ENCODE results near the gene ADGRV1. TPM values are rescaled to one million over a fixed set of nuclear protein-coding genes. Genes with fewer than 3 reads are reported as not detected.

ADGRV1 gene
- polyA plus RNA-seq, 3 donors: 0.18 to 0.33 TPM; not detected in 1

- H3K4me1 Mint-ChIP-seq: no peaks in the 10 kb centered on the region
- no CpG with 5 or more reads among the region's 6 CpGs for WGBS (ENCODE audit: insufficient coverage)
These were observed 69.9 kb downstream of the ADGRV1 start for GRCh38 chr5:90628492-90628891.

DNA sequence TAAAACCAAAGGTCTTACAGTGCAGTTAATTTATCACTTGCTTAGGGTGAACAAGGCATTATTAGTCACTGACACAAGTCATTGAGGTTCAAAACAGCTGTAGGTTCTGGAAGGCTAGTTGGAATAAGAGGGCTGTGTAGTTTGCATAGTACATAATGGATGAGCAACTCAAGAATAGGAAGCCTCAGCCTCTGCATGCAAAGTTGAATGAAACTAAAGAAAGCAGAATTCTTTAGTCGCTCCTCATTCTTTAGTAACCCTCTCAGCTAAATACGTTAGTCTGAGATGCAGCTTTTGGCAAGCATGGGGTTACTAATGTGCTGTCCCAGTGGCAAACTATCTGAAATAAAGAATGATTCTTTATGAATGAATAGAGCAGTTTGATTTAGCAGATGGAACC lies 74.2 kb downstream of the ADGRV1 start:
- no peaks in the 10 kb centered on the region for H3K4me1 Mint-ChIP-seq
- Histone ChIP-seq H3K9me3 (replicated peaks in 1 of 2; ENCODE audit: control insufficient read depth in 1 of 2, insufficient read depth in 1 of 2, low read length in 2 of 2) (no peaks in the 10 kb centered on the region), H3K27me3 (ENCODE audit: control insufficient read depth in 2 of 2, insufficient read depth in 2 of 2, low read length in 2 of 2) (no peaks in the 10 kb centered on the region), H3K4me3 (replicated peaks in 1 of 3; ENCODE audit: low read depth in 2 of 3, low read length in 3 of 3) (no peak overlapping the region), H3K4me2 (replicated peaks; ENCODE audit: extremely low read depth, low read length, poor library complexity, severe bottlenecking) (no peak overlapping the region), H4K20me1 (ENCODE audit: insufficient read depth, low read length) (no peaks in the 10 kb centered on the region), H3K9ac (ENCODE audit: insufficient read depth, low read length, poor library complexity, severe bottlenecking) (no peak overlapping the region), H3K79me2 (ENCODE audit: insufficient read depth, low read length) (no peaks in the 10 kb centered on the region), H3K36me3 (replicated peaks in 1 of 2; ENCODE audit: control insufficient read depth in 1 of 2, insufficient read depth in 2 of 2, low read length in 2 of 2) (no peaks in the 10 kb centered on the region), H2AFZ (ENCODE audit: insufficient read depth, low read depth, low read length, poor library complexity, severe bottlenecking) (no peak overlapping the region), H3K27ac (ENCODE audit: low read depth in 1 of 2, low read length in 2 of 2) (no peak overlapping the region), H3K4me1 (ENCODE audit: control insufficient read depth in 1 of 2, insufficient read depth in 2 of 2, low read length in 2 of 2) (no peaks in the 10 kb centered on the region)
- H3K36me3 Mint-ChIP-seq: no peaks in the 10 kb centered on the region
- intact Hi-C loops (cut with micrococcal nuclease): no loop called here
- H3K4me3 Mint-ChIP-seq: no peak overlapping the region
- H3K27me3 Mint-ChIP-seq (ENCODE audit: low read depth in 3 of 3): no peaks in the 10 kb centered on the region
- no peak for DNase-seq
- H3K27ac Mint-ChIP-seq: no peak overlapping the region
- H3K9me3 Mint-ChIP-seq: no peaks in the 10 kb centered on the region
- WGBS (ENCODE audit: insufficient coverage): no CpG with 5 or more reads among the region's 2 CpGs
- TF ChIP-seq, protein P1, sequence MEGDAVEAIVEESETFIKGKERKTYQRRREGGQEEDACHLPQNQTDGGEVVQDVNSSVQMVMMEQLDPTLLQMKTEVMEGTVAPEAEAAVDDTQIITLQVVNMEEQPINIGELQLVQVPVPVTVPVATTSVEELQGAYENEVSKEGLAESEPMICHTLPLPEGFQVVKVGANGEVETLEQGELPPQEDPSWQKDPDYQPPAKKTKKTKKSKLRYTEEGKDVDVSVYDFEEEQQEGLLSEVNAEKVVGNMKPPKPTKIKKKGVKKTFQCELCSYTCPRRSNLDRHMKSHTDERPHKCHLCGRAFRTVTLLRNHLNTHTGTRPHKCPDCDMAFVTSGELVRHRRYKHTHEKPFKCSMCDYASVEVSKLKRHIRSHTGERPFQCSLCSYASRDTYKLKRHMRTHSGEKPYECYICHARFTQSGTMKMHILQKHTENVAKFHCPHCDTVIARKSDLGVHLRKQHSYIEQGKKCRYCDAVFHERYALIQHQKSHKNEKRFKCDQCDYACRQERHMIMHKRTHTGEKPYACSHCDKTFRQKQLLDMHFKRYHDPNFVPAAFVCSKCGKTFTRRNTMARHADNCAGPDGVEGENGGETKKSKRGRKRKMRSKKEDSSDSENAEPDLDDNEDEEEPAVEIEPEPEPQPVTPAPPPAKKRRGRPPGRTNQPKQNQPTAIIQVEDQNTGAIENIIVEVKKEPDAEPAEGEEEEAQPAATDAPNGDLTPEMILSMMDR (IDR thresholded peaks at IDR 0.05): no peak

More at GRCh38 chr5:90628492-90628891, 69.9 kb downstream of the ADGRV1 start:
- Histone ChIP-seq H3K4me3 (replicated peaks in 1 of 3; ENCODE audit: low read depth in 2 of 3, low read length in 3 of 3) (no peak overlapping the region), H3K9ac (ENCODE audit: insufficient read depth, low read length, poor library complexity, severe bottlenecking) (no peak overlapping the region), H3K4me2 (replicated peaks; ENCODE audit: extremely low read depth, low read length, poor library complexity, severe bottlenecking) (no peak overlapping the region), H3K27ac (ENCODE audit: low read depth in 1 of 2, low read length in 2 of 2) (no peak overlapping the region), H3K79me2 (ENCODE audit: insufficient read depth, low read length) (no peaks in the 10 kb centered on the region), H3K4me1 (ENCODE audit: control insufficient read depth in 1 of 2, insufficient read depth in 2 of 2, low read length in 2 of 2) (no peaks in the 10 kb centered on the region), H3K27me3 (ENCODE audit: control insufficient read depth in 2 of 2, insufficient read depth in 2 of 2, low read length in 2 of 2) (no peaks in the 10 kb centered on the region), H2AFZ (ENCODE audit: insufficient read depth, low read depth, low read length, poor library complexity, severe bottlenecking) (no peak overlapping the region), H3K9me3 (replicated peaks in 1 of 2; ENCODE audit: control insufficient read depth in 1 of 2, insufficient read depth in 1 of 2, low read length in 2 of 2) (no peaks in the 10 kb centered on the region), H4K20me1 (ENCODE audit: insufficient read depth, low read length) (no peaks in the 10 kb centered on the region), H3K36me3 (replicated peaks in 1 of 2; ENCODE audit: control insufficient read depth in 1 of 2, insufficient read depth in 2 of 2, low read length in 2 of 2) (no peaks in the 10 kb centered on the region)
- H3K27me3 Mint-ChIP-seq (ENCODE audit: low read depth in 3 of 3): no peaks in the 10 kb centered on the region
- DNase-seq: no peak
- H3K9me3 Mint-ChIP-seq: no peaks in the 10 kb centered on the region
- intact Hi-C loops (cut with micrococcal nuclease): no loop called here
- no peak overlapping the region for H3K4me3 Mint-ChIP-seq
- no peaks in the 10 kb centered on the region for H3K36me3 Mint-ChIP-seq
- TF ChIP-seq, protein P1 (IDR thresholded peaks at IDR 0.05): no peak
- H3K27ac Mint-ChIP-seq: no peak overlapping the region

Data from CD14-positive monocyte (primary cell).